Ascending aorta (tissue), 2 donors: ENCODE data around the gene STX18. TPM values are rescaled to one million over a fixed set of nuclear protein-coding genes. Genes with fewer than 3 reads are reported as not detected.

Experiments used
- DNase-seq, 2 donors: peaks; one replicate each; pipeline ENCODE4 v3.0.0-alpha.2; 2019; ENCODE audit warnings: low spot score in 2 of 2
- H3K27ac ChIP-seq, 2 donors: fragments of 200-600 bp; sonication (generic); one replicate each; pipeline ENCODE4 v1.5.1; 2016 to 2017; ENCODE audit warnings: mild to moderate bottlenecking in 1 of 2
- H3K27me3 ChIP-seq: fragments of 200-600 bp; sonication (generic); one replicate; pipeline ENCODE4 v1.5.1; 2017
- H3K36me3 ChIP-seq, 2 donors: fragments of 200-600 bp; sonication (generic); one replicate each; pipeline ENCODE4 v1.5.1; 2016
- H3K4me1 ChIP-seq, 2 donors: fragments of 200-600 bp; sonication (generic); one replicate each; pipeline ENCODE4 v1.5.1; 2016 to 2017; ENCODE audit warnings: mild to moderate bottlenecking in 1 of 2
- H3K4me3 ChIP-seq, 2 donors: fragments of 200-600 bp; sonication (generic); one replicate each; pipeline ENCODE4 v1.5.1; 2016 to 2017; ENCODE audit warnings: mild to moderate bottlenecking in 1 of 2
- H3K9me3 ChIP-seq, 2 donors: fragments of 200-600 bp; sonication (generic); one replicate each; pipeline ENCODE4 v1.5.1; 2016
- intact Hi-C: fragments of 100-400 bp; cut with DNase I; formaldehyde crosslinking; loops from one replicate; pipeline ENCODE4 v1.15.1; 2023
- total RNA-seq: library from RNA; depleted of rRNA; stranded (reverse); fragments of >200 nt; gene quantifications from one replicate; pipeline ENCODE4 v1.1.0, GENCODE V29; 2016
- TF ChIP-seq, protein P1 (sequence below), 3 experiments: fragments of 200-600 bp in 2 of 3; fragments of 450-650 bp in 1 of 3; sonication (generic) in 2 of 3; IDR thresholded peaks; one replicate each; pipeline ENCODE4 v1.5.1; 2016 to 2019; ENCODE audit warnings: antibody characterized with exemption in 3 of 3, mild to moderate bottlenecking in 1 of 3, moderate library complexity in 1 of 3

The STX18 gene
- total RNA-seq, 1 donor from 2014 or later, result 28.2 TPM

DNA sequence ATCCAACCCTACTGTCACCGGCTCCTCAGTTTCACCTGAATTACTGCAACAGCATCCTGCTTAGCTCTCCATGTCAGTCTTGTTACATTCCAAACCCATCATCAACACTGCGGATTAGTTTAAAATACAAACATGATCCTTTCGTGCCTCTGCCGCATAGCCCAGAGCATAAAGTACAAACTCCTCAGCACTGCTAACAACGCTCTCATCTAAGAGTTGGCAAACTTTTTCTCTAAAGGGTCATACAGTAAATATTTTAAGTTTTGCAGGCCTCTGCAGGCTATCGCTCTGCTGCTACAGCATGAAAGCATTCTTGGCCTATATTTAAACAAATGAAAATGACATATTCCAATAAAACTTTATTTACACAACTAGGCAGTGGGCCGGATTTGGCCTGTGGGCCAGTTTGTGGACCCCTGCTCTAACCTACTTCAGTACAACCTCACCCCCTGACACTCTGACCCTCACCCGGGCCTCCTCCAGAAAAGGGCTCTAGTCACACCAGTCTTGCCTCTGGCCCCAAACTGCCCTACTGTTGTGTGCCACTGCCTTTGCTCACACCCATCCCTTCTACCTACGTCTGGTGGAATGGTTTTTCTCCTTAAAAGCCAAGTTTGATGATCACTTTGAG is 7.2 kb downstream of the STX18 start:
- DNase-seq, result no peak
- H3K4me3 ChIP-seq, result no peak overlapping the region
- TF ChIP-seq, protein P1, sequence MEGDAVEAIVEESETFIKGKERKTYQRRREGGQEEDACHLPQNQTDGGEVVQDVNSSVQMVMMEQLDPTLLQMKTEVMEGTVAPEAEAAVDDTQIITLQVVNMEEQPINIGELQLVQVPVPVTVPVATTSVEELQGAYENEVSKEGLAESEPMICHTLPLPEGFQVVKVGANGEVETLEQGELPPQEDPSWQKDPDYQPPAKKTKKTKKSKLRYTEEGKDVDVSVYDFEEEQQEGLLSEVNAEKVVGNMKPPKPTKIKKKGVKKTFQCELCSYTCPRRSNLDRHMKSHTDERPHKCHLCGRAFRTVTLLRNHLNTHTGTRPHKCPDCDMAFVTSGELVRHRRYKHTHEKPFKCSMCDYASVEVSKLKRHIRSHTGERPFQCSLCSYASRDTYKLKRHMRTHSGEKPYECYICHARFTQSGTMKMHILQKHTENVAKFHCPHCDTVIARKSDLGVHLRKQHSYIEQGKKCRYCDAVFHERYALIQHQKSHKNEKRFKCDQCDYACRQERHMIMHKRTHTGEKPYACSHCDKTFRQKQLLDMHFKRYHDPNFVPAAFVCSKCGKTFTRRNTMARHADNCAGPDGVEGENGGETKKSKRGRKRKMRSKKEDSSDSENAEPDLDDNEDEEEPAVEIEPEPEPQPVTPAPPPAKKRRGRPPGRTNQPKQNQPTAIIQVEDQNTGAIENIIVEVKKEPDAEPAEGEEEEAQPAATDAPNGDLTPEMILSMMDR (IDR thresholded peaks at IDR 0.05), result no peak
- H3K27ac ChIP-seq, result no peak overlapping the region
- no peaks in the 10 kb centered on the region for H3K36me3 ChIP-seq
- H3K9me3 ChIP-seq, result no peaks in the 10 kb centered on the region
- intact Hi-C loops, result no loop called here
- peaks cover 0 to 2% of the 10 kb centered on the region in 2 donors for H3K4me1 ChIP-seq
- H3K27me3 ChIP-seq, result no peaks in the 10 kb centered on the region

DNA sequence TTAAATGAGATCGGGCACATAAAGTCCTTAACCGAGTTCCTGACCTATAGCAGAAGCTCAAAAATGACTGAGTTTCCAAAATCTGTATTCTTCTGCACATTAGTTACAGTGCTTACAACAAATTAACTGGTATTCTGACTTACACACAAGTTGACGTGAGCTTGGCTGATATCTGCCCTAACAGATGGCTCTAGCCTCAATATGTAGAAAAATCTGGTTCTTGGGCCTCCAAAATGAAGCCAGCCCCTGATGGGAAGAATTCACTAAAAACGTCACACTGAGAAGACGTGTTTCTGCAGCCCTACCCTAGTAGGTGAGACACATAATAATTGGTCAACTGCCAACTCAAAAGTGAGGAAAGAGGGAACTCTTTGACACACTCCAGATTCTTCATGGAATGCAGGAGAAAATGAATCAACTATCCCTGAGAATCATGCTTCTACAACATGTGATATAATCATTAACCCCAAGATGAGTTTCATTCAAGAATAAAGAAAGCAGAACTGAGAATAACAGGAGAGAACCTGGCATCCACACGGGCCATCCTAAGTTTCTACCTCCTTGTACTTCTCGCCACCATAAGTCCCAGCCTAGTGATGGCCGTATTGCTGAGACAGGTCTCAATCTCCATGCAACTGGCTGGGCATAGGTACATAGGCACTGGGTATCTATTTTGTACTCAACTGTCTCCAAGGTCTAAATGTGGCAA is 8.2 kb downstream of the STX18 start:
- Histone ChIP-seq H3K9me3 (no peaks in the 10 kb centered on the region), H3K27ac (no peak overlapping the region), H3K36me3 (no peaks in the 10 kb centered on the region), H3K4me3 (no peak overlapping the region), H3K27me3 (no peaks in the 10 kb centered on the region), H3K4me1 (no peaks in the 10 kb centered on the region)
- intact Hi-C loops, result no loop called here
- TF ChIP-seq, protein P1 (IDR thresholded peaks at IDR 0.05), result no peak
- no peak for DNase-seq

DNA sequence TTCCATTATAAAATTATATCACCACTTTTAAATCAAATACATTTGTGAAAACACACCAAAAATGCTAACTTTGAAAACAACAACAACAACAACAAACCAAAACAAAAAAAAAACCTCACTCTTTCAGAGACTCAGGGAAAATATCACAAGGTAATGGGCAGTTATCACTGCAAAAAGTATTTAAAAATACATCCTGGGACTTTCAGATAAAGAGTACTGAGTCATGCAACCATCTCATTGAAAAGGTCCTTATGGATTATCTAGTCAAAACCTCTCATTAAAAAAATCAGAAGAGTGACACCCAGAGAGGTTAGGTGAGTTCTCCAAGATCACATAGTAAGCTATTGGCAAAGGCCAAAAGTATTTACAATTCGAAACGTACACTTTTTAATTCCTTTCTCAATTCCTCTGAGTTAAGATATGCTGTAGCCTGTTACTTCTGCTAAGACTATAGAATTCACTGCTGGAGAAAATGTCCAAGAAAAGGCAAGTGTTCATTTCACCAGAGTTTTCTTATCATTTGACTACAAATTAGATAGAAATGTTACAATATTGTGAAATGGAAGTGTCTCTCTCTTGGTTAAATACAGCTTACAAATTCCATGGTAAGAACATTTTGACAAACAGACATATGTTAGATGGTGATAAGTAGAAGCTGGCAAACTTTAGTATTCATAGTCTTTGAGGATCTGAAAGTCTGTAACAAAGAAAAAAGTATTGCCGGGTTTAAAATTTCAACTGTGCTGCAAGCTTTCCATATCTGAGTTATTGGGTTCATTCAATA is 9.3 kb downstream of the STX18 start:
- no peaks in the 10 kb centered on the region for H3K4me1 ChIP-seq
- no peak overlapping the region for H3K4me3 ChIP-seq
- no peak for DNase-seq
- TF ChIP-seq, protein P1 (IDR thresholded peaks at IDR 0.05), result no peak
- no peak overlapping the region for H3K27ac ChIP-seq
- no peaks in the 10 kb centered on the region for H3K27me3 ChIP-seq
- no peaks in the 10 kb centered on the region for H3K9me3 ChIP-seq
- no peaks in the 10 kb centered on the region for H3K36me3 ChIP-seq
- intact Hi-C loops, result no loop called here

DNA sequence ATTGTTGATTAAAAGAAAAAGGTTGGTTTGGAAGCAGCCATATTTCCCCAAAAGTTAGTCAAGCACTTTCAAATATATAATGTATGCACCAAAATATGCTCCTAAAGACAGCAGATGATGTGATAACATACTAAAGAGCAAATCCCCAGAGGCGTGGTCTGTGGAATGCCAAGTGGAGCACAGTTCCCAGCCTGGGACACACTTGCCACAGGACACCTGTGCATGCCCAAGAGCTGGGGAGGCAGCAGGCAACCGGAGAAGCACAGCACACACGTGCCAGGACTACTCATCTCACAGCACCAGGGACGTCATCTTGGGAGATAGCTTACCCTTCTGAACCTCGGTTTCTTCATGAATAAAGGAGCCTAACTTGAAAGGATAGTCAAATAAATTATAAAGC is 12.5 kb downstream of the STX18 start:
- H3K36me3 ChIP-seq, result no peaks in the 10 kb centered on the region
- DNase-seq, result no peak
- no peak overlapping the region for H3K27ac ChIP-seq
- H3K4me1 ChIP-seq, result no peaks in the 10 kb centered on the region
- intact Hi-C loops, result no loop called here
- TF ChIP-seq, protein P1 (IDR thresholded peaks at IDR 0.05), result no peak
- H3K9me3 ChIP-seq, result no peaks in the 10 kb centered on the region
- H3K27me3 ChIP-seq, result no peaks in the 10 kb centered on the region
- H3K4me3 ChIP-seq, result no peak overlapping the region

DNA sequence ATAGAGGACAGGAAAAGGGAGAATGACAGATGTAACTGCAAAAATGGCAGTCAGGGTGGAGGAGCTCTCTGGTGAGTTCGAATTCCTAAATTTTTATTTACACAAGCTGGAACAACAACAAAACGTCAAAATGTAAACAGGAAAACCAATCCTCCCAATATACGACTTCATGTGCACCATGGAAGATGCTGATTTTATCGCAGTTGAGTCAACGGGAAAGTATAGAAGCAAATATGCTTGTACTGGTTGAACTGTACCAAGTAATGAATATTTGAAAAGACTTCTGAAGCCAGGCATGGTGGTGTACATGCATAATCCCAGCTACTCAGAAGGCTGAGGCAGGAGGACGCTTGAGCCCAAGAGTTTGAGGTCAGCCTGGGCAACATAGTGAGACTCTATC is 15.4 kb downstream of the STX18 start:
- no peak for DNase-seq
- H3K27me3 ChIP-seq, result no peaks in the 10 kb centered on the region
- H3K36me3 ChIP-seq, result no peaks in the 10 kb centered on the region
- no peak overlapping the region for H3K4me3 ChIP-seq
- no peaks in the 10 kb centered on the region for H3K4me1 ChIP-seq
- intact Hi-C loops, result no loop called here
- TF ChIP-seq, protein P1 (IDR thresholded peaks at IDR 0.05), result no peak
- no peak overlapping the region for H3K27ac ChIP-seq
- H3K9me3 ChIP-seq, result no peaks in the 10 kb centered on the region
